Measurements from ENCODE around the gene TRIL. TPM values are rescaled to one million over a fixed set of nuclear protein-coding genes. Genes with fewer than 3 reads are reported as not detected.
A peak's percentile ranks its signal among the peaks of the same experiment; 100 is the strongest.

The TRIL gene
- total and polyA plus RNA-seq, 2 of the 13 experiments (the other 11 are each of a cell fraction or from before 2014, with no cell fraction given) = 0.18 to 0.40 TPM

DNA sequence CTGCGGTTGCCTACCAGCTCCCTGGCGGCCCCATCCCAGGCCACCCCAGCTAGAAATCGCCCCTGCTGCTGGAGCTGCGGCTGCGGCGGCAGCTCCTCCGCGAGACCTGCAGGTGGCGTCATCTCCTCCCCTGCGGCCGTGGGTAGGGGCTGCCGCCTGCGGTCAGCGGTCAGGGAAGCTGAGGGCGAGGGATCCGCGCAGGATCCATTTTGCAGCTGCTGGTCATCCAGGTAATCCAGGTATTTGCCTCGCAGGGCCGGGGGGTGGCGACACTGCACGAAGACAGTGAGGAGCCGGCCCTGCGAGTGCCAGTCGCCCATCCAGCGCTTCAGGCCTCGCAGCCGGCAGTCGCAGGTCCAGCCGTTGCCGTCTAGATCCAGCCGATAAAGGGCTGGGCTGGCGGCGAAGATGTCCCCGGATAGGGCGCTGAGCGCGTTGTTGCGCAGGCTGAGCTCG is 1.5 kb downstream of the TRIL start (continued):
- TF ChIP-seq, protein P1, sequence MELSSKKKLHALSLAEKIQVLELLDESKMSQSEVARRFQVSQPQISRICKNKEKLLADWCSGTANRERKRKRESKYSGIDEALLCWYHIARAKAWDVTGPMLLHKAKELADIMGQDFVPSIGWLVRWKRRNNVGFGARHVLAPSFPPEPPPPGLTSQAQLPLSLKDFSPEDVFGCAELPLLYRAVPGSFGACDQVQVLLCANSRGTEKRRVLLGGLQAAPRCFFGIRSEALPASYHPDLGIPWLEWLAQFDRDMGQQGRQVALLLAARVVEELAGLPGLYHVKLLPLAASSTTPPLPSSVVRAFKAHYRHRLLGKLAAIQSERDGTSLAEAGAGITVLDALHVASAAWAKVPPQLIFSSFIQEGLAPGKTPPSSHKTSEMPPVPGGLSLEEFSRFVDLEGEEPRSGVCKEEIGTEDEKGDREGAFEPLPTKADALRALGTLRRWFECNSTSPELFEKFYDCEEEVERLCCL (CRISPR knock-in tag; IDR thresholded peaks at IDR 0.05; ENCODE audit: borderline replicate concordance) = no peak
- TF ChIP-seq ZNF446 (CRISPR knock-in tag; IDR thresholded peaks at IDR 0.05) = 0 out of 2 replicates have a peak, but pooled peaks have one; percentile 8
- no peak; the same call in 1 of the 2 replicates for TF ChIP-seq ZNF547 (CRISPR knock-in tag; IDR thresholded peaks at IDR 0.05)
- TF ChIP-seq ZNF724P (CRISPR knock-in tag; IDR thresholded peaks at IDR 0.05; ENCODE audit: borderline replicate concordance) = 0 out of 2 replicates have a peak, but pooled peaks have one; percentile 30
- no peak for TF ChIP-seq MXI1 (IDR thresholded peaks at IDR 0.05; ENCODE audit: borderline replicate concordance, low read depth, low read length)
- no peak for TF ChIP-seq ZNF510 (CRISPR knock-in tag; IDR thresholded peaks at IDR 0.05; ENCODE audit: low read depth)
- TF ChIP-seq, protein P2, sequence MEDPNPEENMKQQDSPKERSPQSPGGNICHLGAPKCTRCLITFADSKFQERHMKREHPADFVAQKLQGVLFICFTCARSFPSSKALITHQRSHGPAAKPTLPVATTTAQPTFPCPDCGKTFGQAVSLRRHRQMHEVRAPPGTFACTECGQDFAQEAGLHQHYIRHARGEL (CRISPR knock-in tag; IDR thresholded peaks at IDR 0.05) = peak; percentile 94
- TF ChIP-seq TAF15 (IDR thresholded peaks at IDR 0.05; ENCODE audit: low read depth, low read length, poor library complexity, severe bottlenecking) = peak; percentile 15
- TF ChIP-seq GPN1 (CRISPR knock-in tag; IDR thresholded peaks at IDR 0.05; ENCODE audit: borderline replicate concordance) = no peak
- TF ChIP-seq ZNF225 (CRISPR knock-in tag; IDR thresholded peaks at IDR 0.05) = no peak
- TF ChIP-seq HNF4A (CRISPR knock-in tag; IDR thresholded peaks at IDR 0.05) = 0 out of 2 replicates have a peak, but pooled peaks have one; percentile 4
- TF ChIP-seq ZNF367 (CRISPR knock-in tag; IDR thresholded peaks at IDR 0.05; ENCODE audit: borderline replicate concordance) = no peak
- no peak for TF ChIP-seq MED1 (CRISPR knock-in tag; IDR thresholded peaks at IDR 0.05)
- TF ChIP-seq ZNF12 (CRISPR knock-in tag; IDR thresholded peaks at IDR 0.05) = no peak
- 0 out of 2 replicates have a peak, but pooled peaks have one; percentile 25 for TF ChIP-seq REXO4 (CRISPR knock-in tag; IDR thresholded peaks at IDR 0.05; ENCODE audit: borderline replicate concordance)
- TF ChIP-seq, protein P3, sequence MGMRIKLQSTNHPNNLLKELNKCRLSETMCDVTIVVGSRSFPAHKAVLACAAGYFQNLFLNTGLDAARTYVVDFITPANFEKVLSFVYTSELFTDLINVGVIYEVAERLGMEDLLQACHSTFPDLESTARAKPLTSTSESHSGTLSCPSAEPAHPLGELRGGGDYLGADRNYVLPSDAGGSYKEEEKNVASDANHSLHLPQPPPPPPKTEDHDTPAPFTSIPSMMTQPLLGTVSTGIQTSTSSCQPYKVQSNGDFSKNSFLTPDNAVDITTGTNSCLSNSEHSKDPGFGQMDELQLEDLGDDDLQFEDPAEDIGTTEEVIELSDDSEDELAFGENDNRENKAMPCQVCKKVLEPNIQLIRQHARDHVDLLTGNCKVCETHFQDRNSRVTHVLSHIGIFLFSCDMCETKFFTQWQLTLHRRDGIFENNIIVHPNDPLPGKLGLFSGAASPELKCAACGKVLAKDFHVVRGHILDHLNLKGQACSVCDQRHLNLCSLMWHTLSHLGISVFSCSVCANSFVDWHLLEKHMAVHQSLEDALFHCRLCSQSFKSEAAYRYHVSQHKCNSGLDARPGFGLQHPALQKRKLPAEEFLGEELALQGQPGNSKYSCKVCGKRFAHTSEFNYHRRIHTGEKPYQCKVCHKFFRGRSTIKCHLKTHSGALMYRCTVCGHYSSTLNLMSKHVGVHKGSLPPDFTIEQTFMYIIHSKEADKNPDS (CRISPR knock-in tag; IDR thresholded peaks at IDR 0.05) = no peak
- no peak for TF ChIP-seq CBX2 (IDR thresholded peaks at IDR 0.05; ENCODE audit: low read depth, low read length)
- TF ChIP-seq CBX2 (CRISPR knock-in tag; IDR thresholded peaks at IDR 0.05; ENCODE audit: low read depth) = no peak
- TF ChIP-seq LCORL (IDR thresholded peaks at IDR 0.05) = no peak
- TF ChIP-seq LCORL (CRISPR knock-in tag; IDR thresholded peaks at IDR 0.05) = no peak
- no peak for TF ChIP-seq SETDB1 (CRISPR knock-in tag; IDR thresholded peaks at IDR 0.05; ENCODE audit: borderline replicate concordance)
- TF ChIP-seq FOXA3 (CRISPR knock-in tag; IDR thresholded peaks at IDR 0.05) = 0 out of 2 replicates have a peak, but pooled peaks have one; percentile 1
- no peak for TF ChIP-seq ZNF672 (CRISPR knock-in tag; IDR thresholded peaks at IDR 0.05)
- TF ChIP-seq REL (CRISPR knock-in tag; conservative IDR thresholded peaks at IDR 0.05) = no peak
- TF ChIP-seq, protein P4, sequence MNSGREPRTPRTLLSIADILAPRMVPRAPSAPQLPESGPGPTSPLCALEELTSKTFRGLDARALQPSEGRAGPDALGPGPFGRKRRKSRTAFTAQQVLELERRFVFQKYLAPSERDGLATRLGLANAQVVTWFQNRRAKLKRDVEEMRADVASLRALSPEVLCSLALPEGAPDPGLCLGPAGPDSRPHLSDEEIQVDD (CRISPR knock-in tag; IDR thresholded peaks at IDR 0.05; ENCODE audit: borderline replicate concordance) = no peak
- TF ChIP-seq MAZ (IDR thresholded peaks at IDR 0.05; ENCODE audit: borderline replicate concordance, low read depth, low read length) = 0 out of 2 replicates have a peak, but pooled peaks have one; percentile 10
- no peak for TF ChIP-seq MAZ (CRISPR knock-in tag; IDR thresholded peaks at IDR 0.05; ENCODE audit: low read depth)
- TF ChIP-seq MIXL1 (CRISPR knock-in tag; IDR thresholded peaks at IDR 0.05) = no peak
- no peak for TF ChIP-seq TMF1 (CRISPR knock-in tag; IDR thresholded peaks at IDR 0.05; ENCODE audit: low read depth)

Measured in HepG2 (cell line).